GM19455 (cell line): ENCODE data around the gene PLD3.
"Not testable (repeated sequence)": the region's sequence is repeated elsewhere in the genome, so short reads cannot be mapped to it uniquely, and the experiment has no call there.

Experiments
- ATAC-seq: cut with Tn5 transposase; IDR thresholded peaks from one replicate; pipeline ENCODE4 v1.9.1; 2021; ENCODE audit not compliant: unreplicated experiment

PLD3 gene

GRCh38 chr19:40332669-40333068, 15.8 kb upstream of the PLD3 start:
- ATAC-seq: no peak

GRCh38 chr19:40333083-40333482, 15.4 kb upstream of the PLD3 start:
- not testable (repeated sequence) for ATAC-seq

- no peak for ATAC-seq
Observed at GRCh38 chr19:40335101-40335500, 13.4 kb upstream of the PLD3 start.

GRCh38 chr19:40335855-40336600, 12.5 kb upstream of the PLD3 start:
- ATAC-seq: no peak

- ATAC-seq: no peak
Observed at GRCh38 chr19:40336601-40336900, 11.9 kb upstream of the PLD3 start.

GRCh38 chr19:40337107-40337506, 11.4 kb upstream of the PLD3 start:
- ATAC-seq: no peak

GRCh38 chr19:40337594-40337993, 10.9 kb upstream of the PLD3 start:
- ATAC-seq: no peak

- ATAC-seq: no peak
Observed at GRCh38 chr19:40339018-40339728, 9.3 kb upstream of the PLD3 start.

GRCh38 chr19:40341601-40342482, 6.7 kb upstream of the PLD3 start:
- no peak for ATAC-seq

GRCh38 chr19:40342644-40343311, 5.7 kb upstream of the PLD3 start:
- ATAC-seq: no peak

- no peak for ATAC-seq
Observed at GRCh38 chr19:40344422-40344821, 4.1 kb upstream of the PLD3 start.

GRCh38 chr19:40348961-40349507, 539 bp downstream of the PLD3 start:
- no peak for ATAC-seq

- no peak for ATAC-seq
Observed at GRCh38 chr19:40355975-40356680, 7.6 kb downstream of the PLD3 start.

- no peak for ATAC-seq
Observed at GRCh38 chr19:40356681-40357595, 8.4 kb downstream of the PLD3 start.

- no peak for ATAC-seq
Observed at GRCh38 chr19:40357640-40358039, 9.1 kb downstream of the PLD3 start.

GRCh38 chr19:40358773-40359172, 10.3 kb downstream of the PLD3 start:
- no peak for ATAC-seq

- no peak for ATAC-seq
Observed at GRCh38 chr19:40360020-40360707, 11.7 kb downstream of the PLD3 start.

GRCh38 chr19:40360708-40361241, 12.3 kb downstream of the PLD3 start:
- ATAC-seq: no peak
